ENCODE results near the gene POPDC3. TPM values are rescaled to one million over a fixed set of nuclear protein-coding genes. Genes with fewer than 3 reads are reported as not detected.

The POPDC3 gene
- total and polyA plus RNA-seq, 5 donors from 2014 or later: not detected

DNA sequence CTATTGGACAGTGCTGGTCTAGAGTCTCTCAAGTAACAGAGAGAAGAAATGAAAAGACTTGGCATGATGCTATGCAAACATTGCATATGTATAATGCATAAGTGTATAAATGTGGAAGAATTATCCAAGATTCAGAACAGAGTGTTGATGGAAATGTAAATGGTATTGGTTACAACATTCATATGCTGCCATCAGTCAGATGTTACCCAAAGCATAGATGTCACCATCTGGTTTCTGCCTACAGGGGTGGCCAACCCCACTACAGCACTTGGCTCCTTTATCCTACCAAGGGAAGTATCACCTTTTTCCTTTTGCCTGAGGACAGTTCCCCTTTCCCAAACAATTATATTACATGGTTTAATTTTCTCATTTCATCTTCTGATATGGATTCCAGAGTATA is 11.9 kb downstream of the POPDC3 start:
- Histone ChIP-seq H3K27me3 (ENCODE audit: control insufficient read depth, insufficient read depth, low read length) (peaks cover 20% of the 10 kb centered on the region), H3K4me3 (ENCODE audit: low read depth, low read length) (no peak overlapping the region), H3K9me3 (ENCODE audit: control insufficient read depth in 2 of 2, low read length in 2 of 2) (no peaks in the 10 kb centered on the region), H3K36me3 (ENCODE audit: control insufficient read depth, insufficient read depth, low read length) (no peaks in the 10 kb centered on the region), H3K27ac (ENCODE audit: insufficient read depth, low read length, poor library complexity, severe bottlenecking) (no peak overlapping the region), H3K4me1 (ENCODE audit: control insufficient read depth, insufficient read depth, low read length, poor library complexity, severe bottlenecking) (no peaks in the 10 kb centered on the region)
- no peak for ATAC-seq (ENCODE audit: low read depth in 2 of 2)
- H3K27me3 Mint-ChIP-seq: peaks cover 57% of the 10 kb centered on the region
- H3K4me3 Mint-ChIP-seq: no peak overlapping the region
- H3K4me1 Mint-ChIP-seq: no peaks in the 10 kb centered on the region
- peaks cover 0 to 4% (median 0%) of the 10 kb centered on the region in 7 donors for H3K9me3 Mint-ChIP-seq
- no peak overlapping the region for H3K27ac Mint-ChIP-seq
- DNase-seq: no peak
- no peaks in the 10 kb centered on the region for H3K36me3 Mint-ChIP-seq

- H3K36me3 Mint-ChIP-seq: no peaks in the 10 kb centered on the region
These were observed 15.4 kb downstream of the POPDC3 start for GRCh38 chr6:105164418-105164817.

DNA sequence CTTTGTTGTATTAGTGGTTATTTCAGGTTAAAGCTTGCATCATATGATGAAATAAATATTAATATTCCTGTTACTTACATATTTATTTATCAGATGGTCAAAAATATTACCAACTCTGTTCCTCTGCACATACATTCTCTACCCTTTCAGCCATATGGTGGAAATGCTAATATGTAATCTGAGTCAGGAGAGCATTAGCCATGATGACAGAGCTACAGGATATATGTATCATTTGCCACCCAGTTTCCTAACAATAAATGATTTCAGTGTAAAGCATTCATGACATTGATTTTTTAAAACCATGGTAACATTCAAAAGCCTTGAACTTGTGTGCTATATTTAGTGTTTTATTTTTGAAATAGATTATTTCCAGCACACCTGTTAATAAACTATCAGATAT is 16.6 kb downstream of the POPDC3 start:
- Histone ChIP-seq H3K27ac (ENCODE audit: insufficient read depth, low read length, poor library complexity, severe bottlenecking) (no peak overlapping the region), H3K9me3 (ENCODE audit: control insufficient read depth in 2 of 2, low read length in 2 of 2) (no peaks in the 10 kb centered on the region), H3K4me1 (ENCODE audit: control insufficient read depth, insufficient read depth, low read length, poor library complexity, severe bottlenecking) (no peaks in the 10 kb centered on the region), H3K36me3 (ENCODE audit: control insufficient read depth, insufficient read depth, low read length) (no peaks in the 10 kb centered on the region), H3K27me3 (ENCODE audit: control insufficient read depth, insufficient read depth, low read length) (peaks cover 11% of the 10 kb centered on the region), H3K4me3 (ENCODE audit: low read depth, low read length) (no peak overlapping the region)
- peaks cover 0 to 2% (median 0%) of the 10 kb centered on the region in 7 donors for H3K9me3 Mint-ChIP-seq
- DNase-seq: no peak
- no peak for ATAC-seq (ENCODE audit: low read depth in 2 of 2)
- no peaks in the 10 kb centered on the region for H3K36me3 Mint-ChIP-seq
- H3K27ac Mint-ChIP-seq: no peak overlapping the region
- peaks cover 41% of the 10 kb centered on the region for H3K27me3 Mint-ChIP-seq
- H3K4me1 Mint-ChIP-seq: no peaks in the 10 kb centered on the region
- H3K4me3 Mint-ChIP-seq: no peak overlapping the region

More at GRCh38 chr6:105164418-105164817, 15.4 kb downstream of the POPDC3 start:
- ATAC-seq (ENCODE audit: low read depth in 2 of 2) (no peak), DNase-seq (no peak)
- Histone ChIP-seq H3K4me1 (ENCODE audit: control insufficient read depth, insufficient read depth, low read length, poor library complexity, severe bottlenecking) (no peaks in the 10 kb centered on the region), H3K27ac (ENCODE audit: insufficient read depth, low read length, poor library complexity, severe bottlenecking) (no peak overlapping the region), H3K9me3 (ENCODE audit: control insufficient read depth in 2 of 2, low read length in 2 of 2) (no peaks in the 10 kb centered on the region), H3K27me3 (ENCODE audit: control insufficient read depth, insufficient read depth, low read length) (peaks cover 17% of the 10 kb centered on the region), H3K36me3 (ENCODE audit: control insufficient read depth, insufficient read depth, low read length) (no peaks in the 10 kb centered on the region), H3K4me3 (ENCODE audit: low read depth, low read length) (no peak overlapping the region)
- no peak overlapping the region for H3K4me3 Mint-ChIP-seq
- H3K27me3 Mint-ChIP-seq: peaks cover 48% of the 10 kb centered on the region
- H3K27ac Mint-ChIP-seq: no peak overlapping the region
- no peaks in the 10 kb centered on the region for H3K4me1 Mint-ChIP-seq
- peaks cover 0 to 3% (median 0%) of the 10 kb centered on the region in 7 donors for H3K9me3 Mint-ChIP-seq

GRCh38 chr6:105162377-105162776 is 17.4 kb downstream of the POPDC3 start:
- no peak overlapping the region for H3K27ac ChIP-seq (ENCODE audit: insufficient read depth, low read length, poor library complexity, severe bottlenecking)
- peaks cover 41% of the 10 kb centered on the region for H3K27me3 Mint-ChIP-seq
- ATAC-seq (ENCODE audit: low read depth in 2 of 2) (no peak), DNase-seq (no peak)
- peaks cover 0 to 1% (median 0%) of the 10 kb centered on the region in 7 donors for H3K9me3 Mint-ChIP-seq
- H3K4me3 ChIP-seq (ENCODE audit: low read depth, low read length): no peak overlapping the region
- H3K27ac Mint-ChIP-seq: no peak overlapping the region
- no peaks in the 10 kb centered on the region for H3K4me1 ChIP-seq (ENCODE audit: control insufficient read depth, insufficient read depth, low read length, poor library complexity, severe bottlenecking)
- peaks cover 11% of the 10 kb centered on the region for H3K27me3 ChIP-seq (ENCODE audit: control insufficient read depth, insufficient read depth, low read length)
- H3K36me3 Mint-ChIP-seq: no peaks in the 10 kb centered on the region
- H3K4me1 Mint-ChIP-seq: no peaks in the 10 kb centered on the region
- no peaks in the 10 kb centered on the region for H3K36me3 ChIP-seq (ENCODE audit: control insufficient read depth, insufficient read depth, low read length)
- no peaks in the 10 kb centered on the region for H3K9me3 ChIP-seq (ENCODE audit: control insufficient read depth in 2 of 2, low read length in 2 of 2)
- no peak overlapping the region for H3K4me3 Mint-ChIP-seq

DNA sequence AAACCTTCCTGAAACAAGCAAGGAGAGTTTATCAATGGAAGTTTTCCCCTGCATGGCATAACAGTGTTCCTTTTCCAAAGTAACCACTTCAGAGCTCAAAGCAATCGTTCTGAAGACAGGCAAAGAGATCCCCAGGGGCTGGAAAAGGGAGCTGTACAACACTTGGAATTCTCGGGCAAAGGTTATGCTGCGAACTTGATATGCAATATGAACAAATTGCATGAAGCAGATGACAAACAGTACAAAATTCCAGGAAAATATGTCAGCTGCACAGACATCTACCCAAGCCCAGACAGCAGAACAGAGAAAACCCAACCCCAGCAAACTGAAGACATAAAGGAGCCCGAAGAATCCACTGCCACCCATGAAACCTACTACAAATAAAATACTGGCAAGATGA is 18.4 kb downstream of the POPDC3 start:
- Histone ChIP-seq H3K27ac (ENCODE audit: insufficient read depth, low read length, poor library complexity, severe bottlenecking) (no peak overlapping the region), H3K9me3 (ENCODE audit: control insufficient read depth in 2 of 2, low read length in 2 of 2) (no peaks in the 10 kb centered on the region), H3K36me3 (ENCODE audit: control insufficient read depth, insufficient read depth, low read length) (no peaks in the 10 kb centered on the region), H3K4me1 (ENCODE audit: control insufficient read depth, insufficient read depth, low read length, poor library complexity, severe bottlenecking) (no peaks in the 10 kb centered on the region), H3K27me3 (ENCODE audit: control insufficient read depth, insufficient read depth, low read length) (peaks cover 8% of the 10 kb centered on the region), H3K4me3 (ENCODE audit: low read depth, low read length) (no peak overlapping the region)
- ATAC-seq (ENCODE audit: low read depth in 2 of 2) (no peak), DNase-seq (no peak)
- Mint-ChIP-seq H3K9me3 (no peaks in the 10 kb centered on the region), H3K27me3 (peaks cover 35% of the 10 kb centered on the region), H3K36me3 (no peaks in the 10 kb centered on the region), H3K27ac (no peak overlapping the region), H3K4me3 (no peak overlapping the region), H3K4me1 (no peaks in the 10 kb centered on the region)

DNA sequence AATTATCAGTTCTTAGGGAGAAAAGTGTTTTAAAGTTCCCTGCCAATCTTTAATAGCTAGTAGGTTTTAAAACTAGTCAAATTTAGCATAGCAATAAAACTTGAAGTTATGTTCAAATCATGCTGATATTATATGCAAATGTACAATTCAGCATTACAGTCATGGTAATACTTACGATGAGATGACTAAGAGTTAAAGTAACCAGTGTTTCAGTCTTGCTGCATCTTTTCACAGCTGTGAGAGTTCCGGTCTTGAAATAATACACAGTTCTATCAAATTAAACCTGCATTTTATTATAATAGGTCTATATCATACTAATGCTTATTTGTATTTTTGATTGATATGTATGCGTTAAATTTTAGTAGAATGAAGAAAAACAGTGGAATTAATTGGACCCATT is 26.1 kb downstream of the POPDC3 start:
- no peak for DNase-seq
- Mint-ChIP-seq H3K9me3 (peaks cover 0 to 2% (median 0%) of the 10 kb centered on the region in 7 donors), H3K4me1 (no peaks in the 10 kb centered on the region), H3K36me3 (no peaks in the 10 kb centered on the region), H3K27ac (no peak overlapping the region), H3K4me3 (no peak overlapping the region), H3K27me3 (peaks cover 13% of the 10 kb centered on the region)
- Histone ChIP-seq H3K36me3 (ENCODE audit: control insufficient read depth, insufficient read depth, low read length) (no peaks in the 10 kb centered on the region), H3K27ac (ENCODE audit: insufficient read depth, low read length, poor library complexity, severe bottlenecking) (no peak overlapping the region), H3K4me3 (ENCODE audit: low read depth, low read length) (no peak overlapping the region), H3K27me3 (ENCODE audit: control insufficient read depth, insufficient read depth, low read length) (peaks cover 8% of the 10 kb centered on the region), H3K4me1 (ENCODE audit: control insufficient read depth, insufficient read depth, low read length, poor library complexity, severe bottlenecking) (no peaks in the 10 kb centered on the region), H3K9me3 (ENCODE audit: control insufficient read depth in 2 of 2, low read length in 2 of 2) (no peaks in the 10 kb centered on the region)
- ATAC-seq (ENCODE audit: low read depth in 2 of 2): no peak

- Histone ChIP-seq H3K36me3 (ENCODE audit: control insufficient read depth, insufficient read depth, low read length) (no peaks in the 10 kb centered on the region), H3K9me3 (ENCODE audit: control insufficient read depth in 2 of 2, low read length in 2 of 2) (no peaks in the 10 kb centered on the region), H3K4me1 (ENCODE audit: control insufficient read depth, insufficient read depth, low read length, poor library complexity, severe bottlenecking) (no peaks in the 10 kb centered on the region), H3K27me3 (ENCODE audit: control insufficient read depth, insufficient read depth, low read length) (peaks cover 10% of the 10 kb centered on the region), H3K4me3 (ENCODE audit: low read depth, low read length) (no peak overlapping the region), H3K27ac (ENCODE audit: insufficient read depth, low read length, poor library complexity, severe bottlenecking) (no peak overlapping the region)
- no peak overlapping the region for H3K27ac Mint-ChIP-seq
- H3K36me3 Mint-ChIP-seq: no peaks in the 10 kb centered on the region
- peaks cover 0 to 2% (median 0%) of the 10 kb centered on the region in 7 donors for H3K9me3 Mint-ChIP-seq
- no peaks in the 10 kb centered on the region for H3K4me1 Mint-ChIP-seq
- H3K4me3 Mint-ChIP-seq: no peak overlapping the region
- ATAC-seq (ENCODE audit: low read depth in 2 of 2): no peak
- peaks cover 13% of the 10 kb centered on the region for H3K27me3 Mint-ChIP-seq
- no peak for DNase-seq
These were observed 26.9 kb downstream of the POPDC3 start for GRCh38 chr6:105152880-105153279.

DNA sequence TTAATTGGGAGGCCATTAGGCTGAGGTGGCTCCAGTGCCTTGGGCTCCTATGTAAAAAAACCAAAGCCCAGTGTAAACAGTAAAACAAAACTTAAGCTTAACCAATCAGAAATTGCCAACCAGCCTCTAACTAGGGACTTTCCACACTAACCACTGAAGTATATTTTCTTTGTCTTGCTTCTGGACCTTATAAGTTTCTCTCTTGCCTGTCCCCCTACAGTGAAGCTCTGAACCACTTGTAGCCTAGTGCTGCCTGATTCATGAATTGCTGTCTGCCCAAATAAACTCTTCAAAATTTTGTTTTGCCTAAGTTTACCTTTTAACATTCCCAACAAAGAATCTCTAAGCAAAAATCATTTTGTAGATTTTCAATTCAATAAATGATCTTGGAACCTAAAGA is 28.2 kb downstream of the POPDC3 start:
- Mint-ChIP-seq H3K27me3 (peaks cover 13% of the 10 kb centered on the region), H3K27ac (no peak overlapping the region), H3K36me3 (no peaks in the 10 kb centered on the region), H3K9me3 (peaks cover 0 to 2% (median 0%) of the 10 kb centered on the region in 7 donors), H3K4me3 (no peak overlapping the region), H3K4me1 (no peaks in the 10 kb centered on the region)
- ATAC-seq (ENCODE audit: low read depth in 2 of 2) (no peak), DNase-seq (no peak)
- no peaks in the 10 kb centered on the region for H3K36me3 ChIP-seq (ENCODE audit: control insufficient read depth, insufficient read depth, low read length)
- H3K4me3 ChIP-seq (ENCODE audit: low read depth, low read length): no peak overlapping the region
- peaks cover 10% of the 10 kb centered on the region for H3K27me3 ChIP-seq (ENCODE audit: control insufficient read depth, insufficient read depth, low read length)
- H3K27ac ChIP-seq (ENCODE audit: insufficient read depth, low read length, poor library complexity, severe bottlenecking): no peak overlapping the region
- H3K4me1 ChIP-seq (ENCODE audit: control insufficient read depth, insufficient read depth, low read length, poor library complexity, severe bottlenecking): no peaks in the 10 kb centered on the region
- no peaks in the 10 kb centered on the region for H3K9me3 ChIP-seq (ENCODE audit: control insufficient read depth in 2 of 2, low read length in 2 of 2)

Data from CD4-positive, CD25-positive, alpha-beta regulatory T cell (primary cell).